B cell (primary cell): Measurements from ENCODE around the gene LRIG3. TPM values are rescaled to one million over a fixed set of nuclear protein-coding genes. Genes with fewer than 3 reads are reported as not detected.

ENCODE experiments used
- ATAC-seq: fragments of 200-7000 bp; cut with Tn5 transposase; one replicate; pipeline ENCODE4 v1.10.0; 2021; ENCODE audit warnings: low read depth, mild to moderate bottlenecking, moderate number of reproducible peaks, moderate library complexity
- CTCF ChIA-PET: fragments of 350-600 bp; sonication (Branson Sonifier 250); formaldehyde crosslinking; loops from one replicate; lab custom pipeline; 2021; ENCODE audit warnings: antibody characterized with exemption, inconsistent platforms; lab: Charles Lee
- POLR2A ChIA-PET: fragments of 350-600 bp; sonication (Branson Sonifier 250); formaldehyde crosslinking; loops from one replicate; lab custom pipeline; 2021; ENCODE audit warnings: antibody characterized with exemption; lab: Charles Lee
- DNase-seq: peaks from one replicate; pipeline ENCODE4 v3.0.0; 2013
- H2AFZ ChIP-seq: 2 replicates; pipeline ENCODE4 v1.6.1; 2012; ENCODE audit warnings: mild to moderate bottlenecking, low read depth, low read length; ENCODE audit not compliant: insufficient read depth, poor library complexity, severe bottlenecking
- H3K27ac ChIP-seq, 2 donors: 1 replicate in 1 of 2; 2 replicates in 1 of 2; pipeline ENCODE4 v1.5.1; 2012 to 2013; ENCODE audit warnings: low read length in 2 of 2, mild to moderate bottlenecking in 2 of 2, moderate library complexity in 1 of 2
- H3K27me3 ChIP-seq, 4 experiments: fragments of 200-600 bp in 1 of 4; sonication (generic) in 1 of 4; replicated peaks in 1 of 4; 1 replicate in 2 of 4; 2 replicates in 2 of 4; pipeline versions ENCODE4 v1.6.1 to v1.7.0; 2013 to 2016; ENCODE audit warnings: low read length in 3 of 4, mild to moderate bottlenecking in 2 of 4, mixed read lengths in 1 of 4, moderate library complexity in 1 of 4; ENCODE audit not compliant: insufficient read depth in 4 of 4, control insufficient read depth in 3 of 4; ENCODE audit errors: control extremely low read depth in 1 of 4
- H3K36me3 ChIP-seq, 2 experiments: replicated peaks in 1 of 2; 1 replicate in 1 of 2; 2 replicates in 1 of 2; pipeline versions ENCODE4 v1.6.1 to v1.7.1; 2013; ENCODE audit warnings: low read length in 1 of 2; ENCODE audit not compliant: insufficient read depth in 2 of 2, control insufficient read depth in 1 of 2; ENCODE audit errors: control extremely low read depth in 1 of 2, extremely low read depth in 1 of 2
- H3K4me1 ChIP-seq, 2 donors: fragments of 200-600 bp in 1 of 2; sonication (generic) in 1 of 2; 1 replicate in 1 of 2; 2 replicates in 1 of 2; pipeline versions ENCODE4 v1.5.1 to v1.6.1; 2013 to 2017; ENCODE audit warnings: low read length in 2 of 2; ENCODE audit not compliant: control insufficient read depth in 2 of 2, insufficient read depth in 2 of 2
- H3K4me2 ChIP-seq: replicated peaks from 2 replicates; pipeline ENCODE3; 2012; ENCODE audit warnings: mild to moderate bottlenecking, low read depth, low read length; ENCODE audit not compliant: poor library complexity, severe bottlenecking
- H3K4me3 ChIP-seq, 5 experiments: fragments of 200-600 bp in 1 of 5; sonication (generic) in 1 of 5; 1 replicate in 3 of 5; 2 replicates in 2 of 5; pipeline versions ENCODE4 v1.5.1 to v1.7.0; 2011 to 2016; ENCODE audit warnings: low read length in 4 of 5, mild to moderate bottlenecking in 4 of 5, low read depth in 2 of 5, control low read depth in 1 of 5, moderate library complexity in 1 of 5; ENCODE audit not compliant: insufficient read depth in 1 of 5; ENCODE audit errors: control extremely low read depth in 1 of 5, extremely low read depth in 1 of 5
- H3K79me2 ChIP-seq: fragments of 200-600 bp; sonication (generic); one replicate; pipeline ENCODE4 v1.6.0; 2016; ENCODE audit warnings: low read length; ENCODE audit not compliant: control insufficient read depth, insufficient read depth
- H3K9ac ChIP-seq: fragments of 200-600 bp; sonication (generic); 2 replicates; pipeline ENCODE4 v1.6.1; 2017; ENCODE audit warnings: mild to moderate bottlenecking, low read length, moderate library complexity
- H3K9me3 ChIP-seq, 3 donors: one replicate each; pipeline versions ENCODE4 v1.6.1 to v1.7.1; 2013; ENCODE audit warnings: low read length in 2 of 3; ENCODE audit not compliant: control insufficient read depth in 2 of 3, insufficient read depth in 1 of 3; ENCODE audit errors: control extremely low read depth in 1 of 3
- H4K20me1 ChIP-seq: 2 replicates; pipeline ENCODE4 v1.6.0; 2012; ENCODE audit warnings: mild to moderate bottlenecking, low read length; ENCODE audit not compliant: insufficient read depth, control insufficient read depth, poor library complexity, severe bottlenecking
- H3K27ac Mint-ChIP-seq: one replicate; pipeline ENCODE4 v1.8.0; 2021; ENCODE audit warnings: mixed read lengths
- H3K27me3 Mint-ChIP-seq: one replicate; pipeline ENCODE4 v1.8.0; 2021; ENCODE audit warnings: mixed read lengths
- H3K4me1 Mint-ChIP-seq: one replicate; pipeline ENCODE4 v1.8.0; 2021; ENCODE audit warnings: mixed read lengths
- H3K4me3 Mint-ChIP-seq: one replicate; pipeline ENCODE4 v1.8.0; 2021; ENCODE audit warnings: mixed read lengths
- H3K9me3 Mint-ChIP-seq: one replicate; pipeline ENCODE4 v1.8.0; 2022; ENCODE audit warnings: mixed read lengths; ENCODE audit not compliant: insufficient read depth
- CTCF ChIP-seq: fragments of 200-600 bp; IDR thresholded peaks from one replicate; pipeline ENCODE4 v1.8.0; 2022; ENCODE audit warnings: antibody characterized with exemption, mild to moderate bottlenecking
- EZH2 ChIP-seq: IDR thresholded peaks from 2 replicates; pipeline ENCODE4 v1.6.1; 2012; ENCODE audit warnings: borderline replicate concordance, low read depth, mild to moderate bottlenecking, moderate library complexity, low read length; ENCODE audit not compliant: insufficient read depth, poor library complexity, severe bottlenecking
- WGBS: methylation state at CpG from one replicate; pipeline ENCODE4 v1.1.5; 2013; ENCODE audit warnings: missing lambda C conversion rate; ENCODE audit not compliant: insufficient coverage; 5-methylcytosine and 5-hydroxymethylcytosine counted together
- intact Hi-C: fragments of 100-400 bp; cut with micrococcal nuclease; formaldehyde crosslinking; loops from one replicate; pipeline ENCODE4 v1.10.0; 2022
- polyA plus RNA-seq: library from polyadenylated mRNA; depleted of rRNA; stranded (reverse); fragments of >200 nt; gene quantifications from 2 replicates; pipeline ENCODE4 v1.2.3, GENCODE V29; 2012
- total RNA-seq, 2 donors: library from RNA; stranded (reverse); fragments of 120-200 nt in 1 of 2; gene quantifications; 1 replicate in 1 of 2; 2 replicates in 1 of 2; pipeline versions ENCODE4 v1.2.3 to v1.2.4, GENCODE V29; 2013 to 2022

Gene LRIG3
- total and polyA plus RNA-seq, 2 donors (not counting 1 experiment from before 2014, with no cell fraction given), result 0.13 TPM; not detected in 1

GRCh38 chr12:58961166-58961565 lies 40.9 kb upstream of the LRIG3 start:
- Mint-ChIP-seq H3K4me1 (no peaks in the 10 kb centered on the region), H3K4me3 (no peak overlapping the region), H3K9me3 (no peaks in the 10 kb centered on the region), H3K27ac (no peak overlapping the region), H3K27me3 (no peaks in the 10 kb centered on the region)
- ChIA-PET CTCF (no interaction called here), POLR2A (no interaction called here)
- no peak overlapping the region for H3K9ac ChIP-seq
- no peak overlapping the region for H3K4me2 ChIP-seq
- no peak overlapping the region for H2AFZ ChIP-seq
- no peak for DNase-seq
- H3K36me3 ChIP-seq, result no peaks in the 10 kb centered on the region
- H3K79me2 ChIP-seq, result no peaks in the 10 kb centered on the region
- TF ChIP-seq EZH2 (no peak), CTCF (no peak)
- no peaks in the 10 kb centered on the region for H3K9me3 ChIP-seq
- no peak overlapping the region for H3K27ac ChIP-seq
- ATAC-seq, result no peak
- H3K27me3 ChIP-seq, result no peaks in the 10 kb centered on the region
- H4K20me1 ChIP-seq, result no peaks in the 10 kb centered on the region
- WGBS, result 87% methylated on average over 2 of the region's 3 CpGs
- H3K4me3 ChIP-seq, result no peak overlapping the region
- intact Hi-C loops, result no loop called here
- H3K4me1 ChIP-seq, result no peaks in the 10 kb centered on the region

GRCh38 chr12:58959639-58960300 lies 39.5 kb upstream of the LRIG3 start:
- no peaks in the 10 kb centered on the region for H3K9me3 ChIP-seq
- no peak for ATAC-seq
- no CpG with 5 or more reads among the region's 1 CpG for WGBS

More at GRCh38 chr12:58959639-58960300, 39.5 kb upstream of the LRIG3 start:
- H3K4me3 ChIP-seq, result no peak overlapping the region
- H3K9ac ChIP-seq, result no peak overlapping the region
- Mint-ChIP-seq H3K27ac (no peak overlapping the region), H3K27me3 (no peaks in the 10 kb centered on the region), H3K9me3 (no peaks in the 10 kb centered on the region), H3K4me1 (no peaks in the 10 kb centered on the region), H3K4me3 (no peak overlapping the region)
- no peak for DNase-seq
- H3K79me2 ChIP-seq, result no peaks in the 10 kb centered on the region
- no peaks in the 10 kb centered on the region for H3K36me3 ChIP-seq
- no peaks in the 10 kb centered on the region for H3K27me3 ChIP-seq
- no peak for TF ChIP-seq CTCF
- no peak overlapping the region for H3K27ac ChIP-seq
- ChIA-PET CTCF (no interaction called here), POLR2A (no interaction called here)
- no peaks in the 10 kb centered on the region for H3K4me1 ChIP-seq
- intact Hi-C loops, result no loop called here
- H4K20me1 ChIP-seq, result no peaks in the 10 kb centered on the region
- H3K4me2 ChIP-seq, result no peak overlapping the region
- no peak overlapping the region for H2AFZ ChIP-seq
